GM08714 (cell line): ENCODE results near the gene GGT6.
"Not testable (repeated sequence)": the region's sequence is repeated elsewhere in the genome, so short reads cannot be mapped to it uniquely, and the experiment has no call there.

Experiments used
- H3K4me3 ChIP-seq: fragments of 200-500 bp; sonication (Bioruptor generic); 2 replicates; pipeline ENCODE4 v1.5.1; 2014; ENCODE audit warnings: mild to moderate bottlenecking, low read length, inconsistent platforms
- ZNF274 ChIP-seq: IDR thresholded peaks from 2 replicates; pipeline ENCODE4 v1.6.1; 2012; ENCODE audit warnings: mild to moderate bottlenecking, low read depth, low read length

Gene GGT6

DNA sequence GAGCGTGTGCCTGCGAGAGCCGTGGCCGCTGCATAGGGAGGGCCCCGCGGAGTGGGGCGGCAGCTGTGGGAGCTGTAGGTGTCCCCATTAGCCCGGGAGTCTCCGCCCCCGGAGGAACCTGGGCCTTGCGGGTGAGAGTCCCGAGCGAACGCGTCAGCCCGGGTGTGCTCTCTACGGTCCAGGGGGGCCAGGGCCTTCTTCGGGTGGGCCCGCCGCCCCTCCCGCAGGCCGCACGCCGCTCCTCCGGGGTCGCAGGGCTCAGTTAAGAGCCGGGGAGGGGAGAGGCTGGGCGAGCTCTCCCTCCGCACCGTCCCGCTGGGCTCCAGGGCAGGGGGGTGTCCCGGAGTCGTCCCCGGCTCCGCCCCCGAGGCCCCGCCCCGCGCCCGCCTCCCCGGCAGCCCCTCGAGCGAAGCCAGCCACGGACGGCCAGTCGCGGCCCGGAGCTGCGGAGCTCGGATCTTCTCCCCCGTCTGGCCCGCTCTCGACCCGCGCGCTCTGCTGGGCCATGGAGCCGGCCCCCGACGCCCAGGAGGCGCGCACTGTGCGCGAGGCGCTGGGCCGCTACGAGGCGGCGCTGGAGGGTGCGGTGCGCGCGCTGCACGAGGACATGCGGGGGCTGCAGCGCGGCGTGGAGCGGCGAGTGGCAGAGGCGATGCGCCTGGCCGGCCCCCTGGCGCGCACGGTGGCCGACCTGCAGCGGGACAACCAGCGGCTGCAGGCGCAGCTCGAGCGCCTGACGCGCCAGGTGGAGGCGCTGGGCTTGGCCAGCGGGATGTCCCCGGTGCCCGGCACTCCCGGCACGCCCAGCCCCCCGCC is 23.9 kb upstream of the GGT6 start, which contains the start of gene SMTNL2:
Gene SMTNL2 (plus strand): TSS at position 429 of the 816 bp plus-strand sequence. CDS start 77 bp downstream, at position 506.
- no peak for TF ChIP-seq ZNF274
- H3K4me3 ChIP-seq = no peak within 1 kb of the TSS

DNA sequence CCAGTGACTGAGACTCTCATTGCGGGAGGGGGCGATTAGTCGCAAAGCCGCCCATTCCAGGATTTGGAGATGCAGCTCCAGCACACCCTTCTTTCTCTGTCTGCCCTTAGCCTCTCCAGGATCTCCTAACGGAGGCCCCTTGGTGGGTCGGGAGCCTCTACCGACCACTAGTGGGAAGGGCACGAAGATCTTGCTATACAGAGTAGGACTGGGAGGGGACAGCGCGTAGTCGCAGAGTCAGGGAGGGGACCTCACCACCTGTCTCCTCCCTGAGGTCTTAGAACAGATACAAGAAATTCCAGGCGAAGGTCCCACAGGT is 23.4 kb upstream of the GGT6 start:
- no peak overlapping the region for H3K4me3 ChIP-seq
- TF ChIP-seq ZNF274 = no peak

DNA sequence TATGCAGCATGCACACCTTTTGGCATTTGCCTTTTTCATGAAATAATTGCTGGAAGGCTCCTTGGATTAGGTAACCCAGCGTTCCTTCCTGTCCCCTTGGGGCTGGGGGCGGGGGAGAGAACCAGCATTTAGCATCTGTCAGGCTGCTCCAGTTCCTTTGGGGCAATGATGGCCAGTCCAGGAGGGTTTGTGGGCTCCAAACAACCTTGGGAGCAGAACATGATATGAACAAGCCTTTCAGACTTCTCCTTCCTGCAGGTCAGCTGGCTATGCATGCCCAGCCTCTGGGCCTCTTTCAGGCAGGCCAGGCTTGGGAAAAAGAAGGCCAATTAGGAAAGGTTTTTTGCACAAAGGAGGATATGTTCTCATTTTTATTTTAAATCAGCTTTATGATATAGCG is 22.8 kb upstream of the GGT6 start:
- no peak for TF ChIP-seq ZNF274
- H3K4me3 ChIP-seq = no peak overlapping the region

DNA sequence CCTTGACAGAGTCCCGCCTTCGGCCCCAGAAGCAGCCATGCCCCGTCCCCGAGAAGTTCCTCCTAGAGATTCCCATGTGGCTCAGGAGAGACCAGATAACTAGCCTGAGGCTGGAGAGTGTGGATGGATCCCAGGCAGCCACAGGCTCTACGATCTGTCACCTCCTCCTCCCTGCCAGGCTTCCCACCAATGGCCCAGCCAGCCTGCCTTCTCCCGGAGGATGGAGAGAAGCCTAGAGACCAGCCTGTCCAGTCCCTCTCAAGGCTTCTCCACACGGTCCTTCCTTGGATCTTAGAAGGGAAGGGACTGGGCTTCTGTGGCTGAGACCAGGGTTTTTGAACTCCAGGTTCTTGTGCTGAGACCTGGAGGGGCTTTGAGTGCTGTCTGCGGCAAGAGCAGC is 22.3 kb upstream of the GGT6 start:
- H3K4me3 ChIP-seq = no peak overlapping the region
- TF ChIP-seq ZNF274 = no peak

DNA sequence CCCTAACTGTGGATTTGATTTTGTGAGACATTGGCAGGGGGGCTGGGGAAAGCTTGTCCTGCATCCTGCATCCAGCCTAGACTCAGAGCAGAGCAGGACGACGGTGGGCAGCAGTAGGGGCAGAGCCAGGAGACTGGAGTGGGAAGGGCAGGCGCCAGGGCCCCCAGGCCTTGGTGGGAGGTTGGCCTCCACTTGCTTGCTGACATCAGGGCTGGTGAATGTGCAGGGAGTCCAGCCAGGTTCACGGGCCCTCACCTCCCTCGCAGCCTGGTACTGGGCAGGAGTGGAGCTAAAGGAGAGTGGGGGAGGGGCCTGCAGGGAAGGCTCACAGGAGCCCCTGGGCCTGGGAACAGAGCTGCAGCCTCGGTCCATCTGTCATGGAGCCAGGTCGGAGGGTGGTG is 21.7 kb upstream of the GGT6 start:
- H3K4me3 ChIP-seq = no peak overlapping the region
- TF ChIP-seq ZNF274 = no peak

DNA sequence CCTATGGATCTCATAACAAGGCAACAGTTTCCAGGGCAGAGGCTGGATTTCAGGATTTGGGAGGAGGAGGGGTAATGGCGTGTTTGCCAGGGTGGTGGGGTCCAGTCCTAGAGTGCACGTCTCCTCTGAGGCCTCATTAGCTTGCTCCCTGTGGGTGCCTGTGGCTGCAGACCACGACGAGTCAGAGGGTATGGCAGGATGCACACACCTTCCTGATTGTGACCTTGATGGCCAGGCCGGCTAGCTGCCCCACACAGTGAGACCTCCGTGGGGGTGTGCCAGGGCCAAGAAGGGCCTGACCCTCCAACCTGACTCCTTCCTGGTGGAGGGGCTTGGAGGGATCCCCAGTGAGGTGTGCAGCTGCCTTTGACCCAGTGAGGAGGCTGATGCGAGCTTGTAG is 19.9 kb upstream of the GGT6 start:
- no peak for TF ChIP-seq ZNF274
- H3K4me3 ChIP-seq = no peak overlapping the region

DNA sequence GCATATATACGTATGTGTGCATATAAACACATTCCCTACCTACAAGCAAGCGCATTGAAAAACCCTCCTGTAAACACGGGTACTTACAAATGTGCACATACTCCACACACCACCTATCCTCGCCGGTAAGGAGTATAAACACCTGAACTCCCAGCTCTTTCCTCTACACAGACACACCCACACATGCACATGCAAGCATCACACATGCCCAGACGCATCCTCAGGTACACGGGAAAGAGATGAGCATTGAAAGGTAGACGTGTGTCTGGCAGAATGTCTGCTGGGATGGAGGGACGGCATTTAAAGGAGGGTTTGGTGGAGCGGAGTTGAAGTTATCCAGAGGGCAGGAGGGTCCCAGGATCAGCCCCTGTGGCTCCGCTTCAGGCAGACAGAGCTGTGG is 19.3 kb upstream of the GGT6 start:
- no peak overlapping the region for H3K4me3 ChIP-seq
- no peak for TF ChIP-seq ZNF274

DNA sequence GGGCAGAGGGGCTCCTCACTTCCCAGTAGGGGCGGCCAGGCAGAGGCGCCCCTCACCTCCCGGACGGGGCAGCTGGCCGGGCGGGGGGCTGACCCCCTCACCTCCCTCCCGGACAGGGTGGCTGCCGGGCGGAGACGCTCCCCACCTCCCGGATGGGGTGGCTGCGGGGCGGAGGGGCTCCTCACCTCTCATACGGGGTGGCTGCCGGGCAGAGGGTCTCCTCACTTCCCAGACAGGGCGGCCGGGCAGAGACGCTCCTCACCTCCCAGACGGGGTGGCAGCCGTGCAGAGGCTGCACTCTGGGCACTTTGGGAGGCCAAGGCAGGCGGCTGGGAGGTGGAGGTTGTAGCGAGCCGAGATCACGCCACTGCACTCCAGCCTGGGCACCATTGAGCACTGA is 18.0 kb upstream of the GGT6 start:
- H3K4me3 ChIP-seq = not testable (repeated sequence)

DNA sequence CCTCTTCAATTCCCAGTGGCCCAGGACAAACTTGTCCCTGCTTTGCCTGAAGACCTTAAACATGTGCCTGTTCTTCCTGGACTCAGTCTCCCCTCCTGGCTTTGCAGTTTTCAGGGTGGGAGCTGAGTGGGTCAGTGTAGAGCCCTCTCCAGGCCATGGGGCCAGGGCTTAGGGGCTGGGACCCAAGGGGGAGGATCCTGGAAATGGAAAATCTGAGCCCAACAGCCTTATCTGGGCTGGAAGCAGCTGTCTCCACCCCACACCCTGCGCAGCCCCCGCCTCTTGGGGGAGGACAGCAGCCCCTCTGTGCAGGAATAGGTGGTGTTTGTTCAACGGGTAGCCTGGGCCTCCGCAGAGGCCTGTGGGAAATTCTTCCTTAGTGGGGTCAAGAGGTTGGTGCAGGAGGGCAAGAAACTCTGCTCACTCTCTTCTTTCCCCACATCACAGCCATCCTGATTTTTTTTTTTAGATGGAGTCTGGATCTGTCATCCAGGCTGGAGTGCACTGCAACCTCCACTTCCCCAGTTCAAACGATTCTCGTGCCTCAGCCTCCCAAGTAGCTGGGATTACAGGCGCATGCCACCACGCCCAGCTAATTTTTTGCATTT is 17.1 kb upstream of the GGT6 start:
- no peak for TF ChIP-seq ZNF274

DNA sequence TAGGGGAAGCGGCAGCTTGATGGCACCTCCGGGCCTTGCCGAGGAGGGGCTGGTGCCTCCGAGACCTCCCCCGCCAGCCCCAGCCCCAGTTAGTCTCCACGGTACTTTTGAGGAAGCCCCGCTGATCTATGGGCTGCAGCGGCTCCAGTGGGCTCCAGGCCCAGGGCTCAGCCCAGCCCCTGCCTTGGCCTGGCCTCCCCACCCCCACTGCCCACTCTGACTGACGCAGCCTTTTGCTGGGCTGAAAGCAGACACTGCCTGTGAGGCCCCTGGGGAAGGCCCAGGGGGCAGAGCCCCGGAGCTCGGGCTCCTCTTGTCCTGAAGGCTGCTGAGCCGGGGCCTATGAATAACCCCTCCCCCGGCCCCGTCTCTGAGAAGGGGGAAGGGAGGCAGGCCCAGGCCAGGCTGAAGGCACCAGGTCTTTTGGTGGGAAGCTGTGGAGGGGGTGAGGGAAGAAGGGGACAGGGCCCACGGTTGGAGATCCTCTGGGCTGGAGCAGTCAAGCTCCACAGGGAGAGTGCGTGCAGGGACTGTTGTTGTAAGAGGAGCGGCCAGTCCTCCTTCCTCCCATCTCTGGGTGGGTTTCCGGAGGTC is 16.4 kb upstream of the GGT6 start:
- no peak overlapping the region for H3K4me3 ChIP-seq
- TF ChIP-seq ZNF274 = no peak

More for the DNA sequence above, 17.1 kb upstream of the GGT6 start:
- no peak overlapping the region for H3K4me3 ChIP-seq

DNA sequence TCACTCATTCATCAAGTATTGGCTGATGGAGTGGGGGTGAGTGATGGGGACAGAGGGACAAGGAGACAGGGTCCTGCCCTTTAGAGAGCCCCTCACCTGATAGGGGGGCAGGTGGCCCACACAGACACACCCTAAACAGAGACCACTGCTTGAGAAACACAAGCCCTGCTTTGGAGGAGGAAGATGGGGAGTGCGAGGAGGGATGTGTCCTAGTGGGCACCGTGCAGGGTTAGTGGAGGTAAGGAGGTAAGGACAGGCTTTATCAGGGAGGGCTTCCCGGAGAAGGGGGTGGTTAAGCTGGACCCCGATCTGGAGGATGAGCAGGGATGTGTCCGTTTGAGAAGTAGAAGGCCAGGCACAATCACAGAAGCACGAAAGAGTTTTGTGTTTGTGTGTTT is 15.8 kb upstream of the GGT6 start:
- no peak for TF ChIP-seq ZNF274
- no peak overlapping the region for H3K4me3 ChIP-seq

DNA sequence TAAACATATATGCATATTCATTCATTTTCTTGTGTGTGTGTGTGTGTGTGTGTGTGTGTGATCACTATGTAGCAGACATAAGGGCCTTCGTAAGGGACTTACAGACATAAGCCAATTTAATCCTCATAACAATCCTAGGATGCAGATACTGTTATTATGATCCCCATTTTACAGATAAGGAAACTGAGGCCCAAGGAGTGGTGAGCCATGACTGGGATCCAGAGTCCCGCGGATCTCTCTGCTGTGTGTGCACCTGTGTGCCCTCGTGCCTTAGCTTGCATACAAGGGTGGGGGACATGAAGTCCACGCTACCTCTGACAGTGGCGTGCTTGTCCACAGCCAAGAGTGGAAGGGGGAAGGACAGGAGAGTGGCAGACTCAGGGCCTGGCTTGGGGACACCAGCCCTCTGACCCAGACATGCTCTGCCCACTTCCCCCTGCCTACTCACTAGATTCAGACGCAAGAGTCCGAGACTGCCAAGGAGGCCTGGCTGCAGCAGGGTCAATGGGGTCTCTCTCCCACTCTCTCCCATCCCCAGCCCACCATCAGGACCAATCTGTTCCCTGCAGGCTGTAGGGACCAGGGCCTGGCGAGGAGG is 14.2 kb upstream of the GGT6 start:
- H3K4me3 ChIP-seq = no peak overlapping the region
- no peak for TF ChIP-seq ZNF274

DNA sequence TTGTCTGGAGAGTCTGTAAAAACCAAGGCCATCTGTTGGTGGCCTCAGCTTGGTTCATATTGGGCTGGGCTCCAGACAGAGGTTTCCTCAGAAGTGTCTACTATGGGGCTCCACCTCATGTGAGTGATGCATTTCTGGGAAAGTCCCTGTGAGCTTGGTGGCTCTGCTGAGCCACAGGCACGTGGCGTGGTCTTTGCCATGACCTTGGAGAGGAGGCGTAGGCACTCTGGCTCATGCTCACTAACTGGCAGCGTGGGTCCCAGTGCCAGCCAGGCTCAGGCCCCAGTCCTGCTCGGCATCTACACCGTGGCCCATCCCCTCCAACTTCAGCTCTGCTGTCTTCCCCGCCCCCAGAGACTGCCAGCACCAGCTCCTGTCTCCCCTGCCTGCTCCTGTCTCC is 13.3 kb upstream of the GGT6 start:
- no peak for TF ChIP-seq ZNF274
- no peak overlapping the region for H3K4me3 ChIP-seq

DNA sequence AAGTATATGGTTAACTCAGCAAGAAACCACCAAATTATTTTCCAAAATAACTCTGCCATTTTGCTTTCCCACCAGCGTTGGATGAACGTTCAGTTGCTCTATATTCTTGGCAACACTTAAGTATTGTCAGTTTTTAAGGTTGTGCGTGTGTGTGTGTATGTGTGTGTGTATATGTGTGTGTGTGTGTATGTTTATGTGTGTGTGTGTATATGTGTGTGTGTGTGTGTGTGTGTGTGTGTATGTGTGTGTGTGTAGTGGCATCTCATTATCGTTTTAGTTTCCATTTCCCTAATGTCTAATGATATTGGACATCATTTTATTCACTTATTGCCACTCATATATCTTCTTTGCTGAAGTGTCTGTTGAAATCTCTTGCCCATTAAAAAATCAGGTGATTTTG is 12.7 kb upstream of the GGT6 start:
- H3K4me3 ChIP-seq = no peak overlapping the region
- TF ChIP-seq ZNF274 = no peak

DNA sequence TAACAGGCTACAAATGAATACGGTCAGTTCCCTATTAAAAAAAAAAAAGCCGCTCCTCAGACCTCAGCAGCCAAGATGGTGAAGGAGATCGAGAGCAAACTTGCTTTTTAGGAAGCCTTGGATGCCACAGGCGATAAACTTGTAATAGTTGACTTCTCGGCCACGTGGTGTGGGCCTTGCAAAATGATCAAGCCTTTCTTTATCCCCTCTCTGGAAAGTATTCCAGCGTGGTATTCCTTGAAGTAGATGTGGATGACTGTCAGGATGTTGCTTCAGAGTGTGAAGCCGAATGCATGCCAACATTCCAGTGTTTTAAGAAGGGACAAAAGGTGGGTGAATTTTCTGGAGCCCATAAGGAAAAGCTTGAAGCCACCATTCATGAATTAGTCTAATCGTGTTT is 11.8 kb upstream of the GGT6 start:
- no peak for TF ChIP-seq ZNF274
- no peak overlapping the region for H3K4me3 ChIP-seq
